Measurements from ENCODE around the gene CRHR1.
A peak's percentile ranks its signal among the peaks of the same experiment; 100 is the strongest.
"Not testable (repeated sequence)": the region's sequence is repeated elsewhere in the genome, so short reads cannot be mapped to it uniquely, and the experiment has no call there.

The CRHR1 gene

DNA sequence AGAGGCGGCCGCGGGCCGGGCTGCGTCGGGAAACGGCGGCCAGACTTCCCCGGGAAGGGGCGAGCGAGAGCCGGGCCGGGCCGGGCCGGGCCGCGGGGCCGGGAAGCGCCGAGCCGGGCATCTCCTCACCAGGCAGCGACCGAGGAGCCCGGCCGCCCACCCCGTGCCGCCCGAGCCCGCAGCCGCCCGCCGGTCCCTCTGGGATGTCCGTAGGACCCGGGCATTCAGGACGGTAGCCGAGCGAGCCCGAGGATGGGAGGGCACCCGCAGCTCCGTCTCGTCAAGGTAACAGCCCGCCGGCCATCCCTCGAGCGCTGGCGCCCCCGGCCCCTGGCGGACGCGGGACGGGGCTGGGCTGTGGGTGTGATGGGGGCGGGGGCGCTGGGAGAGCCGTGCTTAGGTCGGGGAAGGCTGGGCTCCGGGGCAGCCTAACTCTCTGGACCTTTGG lies at the start of gene CRHR1:
CRHR1 (plus strand) TSS at position 28 of the 448 bp plus-strand sequence; CDS start at position 253, 225 bp downstream.
- DNase-seq (ENCODE audit: low read depth) = no peak

DNA sequence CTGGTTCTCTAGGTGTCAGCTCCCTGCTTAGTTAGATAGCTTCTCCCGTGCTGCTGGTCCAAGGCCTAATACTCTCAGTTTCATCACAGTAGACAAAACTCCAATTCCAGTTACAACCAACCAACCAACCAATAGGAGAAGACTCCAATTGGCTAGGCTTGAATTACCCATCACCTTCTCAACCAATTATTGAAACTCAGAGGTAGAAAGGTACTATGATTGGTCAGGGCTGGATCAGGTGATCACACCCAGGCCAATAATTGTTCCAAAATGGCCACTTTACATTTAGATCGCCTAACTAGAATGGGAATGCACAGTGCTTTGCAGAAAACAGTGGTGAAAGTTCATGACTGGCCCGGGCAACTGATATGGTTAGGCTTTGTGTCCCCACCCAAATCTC lies 49.5 kb upstream of the CRHR1 start:
- no peak for DNase-seq (ENCODE audit: low read depth)

DNA sequence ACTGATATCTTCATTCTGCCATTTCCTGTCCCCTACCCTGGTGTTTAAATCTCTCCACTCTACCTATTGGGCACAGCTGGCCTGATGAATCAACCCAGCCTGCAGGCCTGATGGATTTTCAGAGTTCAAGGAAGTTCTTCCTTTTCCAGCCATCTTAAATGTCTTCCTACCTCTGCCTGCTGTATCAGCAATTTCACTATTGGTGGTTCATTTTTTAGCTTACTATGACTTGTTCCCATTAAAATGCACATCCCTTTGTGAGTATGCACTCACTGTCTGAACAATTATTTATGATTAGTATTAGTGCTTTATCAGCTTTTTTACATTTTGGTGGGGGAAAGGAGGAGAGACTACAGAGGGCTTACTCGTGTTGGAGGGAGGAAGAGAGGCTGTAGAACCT lies 48.6 kb upstream of the CRHR1 start:
- DNase-seq (ENCODE audit: low read depth) = no peak

DNA sequence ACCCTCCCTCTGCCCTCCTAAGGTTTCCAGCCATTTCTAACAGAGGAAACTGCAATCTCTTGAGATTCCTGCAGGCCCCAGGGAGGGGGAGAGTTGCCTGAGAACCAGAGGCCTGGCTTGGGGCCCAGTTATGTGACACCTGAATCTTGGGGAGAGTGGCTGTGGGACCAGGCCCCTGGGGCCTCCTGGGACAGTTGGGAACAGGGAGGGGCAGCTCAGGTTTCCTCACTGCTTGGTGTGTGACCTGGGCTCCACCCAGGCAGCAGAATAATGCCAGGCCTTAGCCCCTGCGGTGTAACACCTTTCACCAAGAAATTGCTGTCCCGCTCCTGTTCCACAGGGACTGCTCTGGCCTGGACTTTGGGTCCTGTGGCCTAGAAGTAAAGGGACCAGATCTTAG lies 44.3 kb upstream of the CRHR1 start:
- no peak for DNase-seq (ENCODE audit: low read depth)

DNA sequence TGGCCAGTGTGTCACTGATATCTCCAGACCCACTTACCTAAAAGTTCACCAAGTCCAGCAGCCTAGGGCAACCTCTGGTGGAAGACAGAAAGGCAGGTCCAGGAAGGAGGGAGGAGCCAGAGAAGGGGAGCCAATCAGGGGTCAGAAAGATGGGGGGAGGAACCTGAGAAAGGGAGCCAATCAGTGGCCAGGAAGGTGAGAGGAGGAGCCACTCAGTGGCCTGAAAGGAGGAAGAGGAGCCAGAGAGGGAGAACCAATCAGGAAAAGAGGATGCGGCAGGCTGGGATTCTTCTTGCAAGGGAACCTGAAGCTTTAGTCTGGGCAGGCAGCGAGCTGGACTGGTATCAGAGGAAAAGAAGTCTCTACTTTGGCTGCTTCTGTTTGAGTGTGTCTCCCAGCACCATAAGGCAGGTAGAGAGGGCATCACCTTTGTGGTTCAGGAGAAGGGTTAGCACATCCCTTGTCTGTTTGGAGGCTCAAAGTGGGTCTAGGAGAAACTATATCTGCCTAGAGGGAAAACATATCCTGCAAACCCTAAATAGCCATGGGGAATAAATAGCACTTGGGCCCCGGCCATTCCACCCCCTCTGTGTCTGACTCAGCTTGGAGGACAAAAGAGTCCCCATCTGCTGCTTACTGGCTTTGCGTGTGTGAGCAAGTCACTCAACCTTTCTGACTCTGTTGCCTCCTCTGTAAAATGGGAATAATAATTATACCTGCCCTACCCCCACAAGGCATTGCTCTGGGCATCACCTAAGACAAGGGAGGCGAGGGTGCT lies 43.4 kb upstream of the CRHR1 start:
- DNase-seq (ENCODE audit: low read depth) = peak; percentile 4

DNA sequence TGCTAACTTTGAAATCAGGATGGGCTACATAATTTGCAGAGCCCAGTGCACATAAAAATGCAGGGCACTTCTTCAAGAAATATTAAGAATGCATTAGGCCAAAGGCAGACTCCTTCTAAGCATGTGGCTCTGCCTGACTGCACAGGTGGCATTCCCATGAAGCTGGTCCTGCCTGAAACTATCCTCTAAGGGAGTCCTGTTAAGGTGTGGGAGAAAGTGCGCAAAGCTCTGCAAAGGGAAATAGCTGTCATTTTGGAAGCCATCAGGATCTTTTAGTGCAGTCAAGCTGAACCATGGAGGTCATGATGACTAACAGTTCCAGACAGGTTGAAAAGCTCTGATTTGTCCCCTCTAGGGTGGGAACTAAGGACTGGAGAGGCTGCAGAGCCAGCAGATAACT lies 41.9 kb upstream of the CRHR1 start:
- no peak for DNase-seq (ENCODE audit: low read depth)

DNA sequence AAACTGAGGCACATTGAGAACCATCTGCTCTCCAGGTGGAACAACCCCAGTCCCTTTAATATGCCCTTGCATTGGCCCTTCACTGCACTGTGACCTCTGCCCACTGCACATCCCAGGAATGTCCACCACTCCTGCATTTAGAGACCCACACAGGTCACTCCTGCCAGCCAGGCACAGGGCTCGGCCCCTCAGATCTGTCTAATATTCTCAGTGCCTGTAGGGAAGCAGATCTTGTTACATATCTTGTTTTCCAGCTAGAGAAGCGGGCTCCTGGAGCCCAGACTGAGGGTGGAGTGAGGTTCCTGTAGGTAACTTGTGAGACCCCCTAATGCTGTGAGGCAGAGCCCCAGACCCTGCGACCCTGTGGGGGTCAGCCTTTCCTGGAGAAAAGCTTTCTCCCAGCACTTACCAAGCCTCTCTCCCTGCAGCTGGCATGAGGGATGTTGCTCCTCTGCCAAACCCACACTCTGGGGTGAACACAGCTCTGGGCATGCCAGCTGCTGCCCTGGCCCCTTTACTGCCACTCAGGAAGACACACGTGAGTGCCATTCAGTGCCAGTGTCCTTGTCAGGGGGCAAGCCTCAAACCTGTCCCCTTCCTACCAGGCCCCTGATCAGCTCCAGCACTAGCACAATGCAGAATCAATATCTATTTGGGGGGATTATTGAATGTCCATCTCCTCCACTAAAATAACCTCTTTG lies 40.3 kb upstream of the CRHR1 start:
- DNase-seq (ENCODE audit: low read depth) = no peak

DNA sequence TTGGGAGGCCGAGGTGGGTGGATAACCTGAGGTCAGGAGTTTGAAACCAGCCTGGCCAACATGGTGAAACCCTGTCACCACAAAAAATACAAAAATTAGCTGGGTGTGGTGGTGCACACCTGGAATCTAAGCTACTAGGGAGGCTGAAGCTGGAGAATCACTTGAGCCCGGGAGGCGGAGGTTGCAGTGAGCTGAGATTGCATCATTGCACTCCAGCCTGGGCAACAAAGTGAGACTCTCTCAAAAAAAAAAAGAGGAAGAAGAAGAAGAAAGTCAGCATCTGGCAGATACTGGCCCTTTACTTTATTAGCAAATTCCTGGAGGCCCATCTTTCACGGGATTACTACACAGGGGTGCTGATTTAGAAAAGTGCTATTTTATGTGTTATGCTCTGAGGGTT lies 39.3 kb upstream of the CRHR1 start:
- not testable (repeated sequence) for DNase-seq (ENCODE audit: low read depth)

DNA sequence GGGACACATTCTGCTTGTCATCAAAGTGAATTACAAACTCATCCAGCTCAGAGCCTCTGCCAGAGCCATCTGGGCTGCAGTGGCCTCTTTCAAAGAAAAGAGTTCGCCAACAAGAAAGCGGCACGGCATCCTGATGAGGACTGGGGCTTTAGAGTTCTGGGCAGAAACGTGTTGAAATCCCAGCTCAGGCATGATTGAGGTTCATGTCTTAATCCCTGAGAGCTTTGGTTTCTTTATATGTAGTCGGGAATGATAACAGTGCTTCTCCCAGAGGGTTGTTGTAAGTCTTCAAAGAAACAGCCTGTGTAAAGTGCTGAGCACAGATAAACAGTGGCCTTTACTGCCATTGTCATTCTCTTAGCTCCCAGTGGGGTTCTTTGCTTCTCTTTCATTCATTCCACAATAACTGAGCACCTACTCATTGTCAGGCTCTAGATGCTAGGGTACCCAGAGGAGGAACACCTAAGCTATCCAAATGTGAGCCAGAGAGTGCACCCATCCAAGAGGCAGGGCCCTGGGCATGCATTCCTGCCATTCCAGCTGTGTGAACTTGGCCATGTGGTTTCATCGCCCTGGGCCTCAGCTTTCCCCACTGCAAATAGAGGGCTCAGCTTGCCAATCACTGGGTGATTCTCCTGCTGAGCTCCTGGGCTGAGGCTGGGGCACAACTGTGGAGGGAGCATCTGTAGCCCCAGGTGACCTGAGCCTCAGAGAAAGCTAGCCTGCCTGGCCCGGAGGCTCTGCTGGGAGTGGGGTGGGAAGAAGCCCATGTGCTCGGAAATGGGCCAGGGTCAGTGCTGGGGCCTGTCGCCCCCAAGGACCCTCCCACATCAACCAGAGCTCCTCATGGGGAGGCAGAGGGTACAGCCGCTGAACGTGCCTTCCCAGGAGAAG lies 38.3 kb upstream of the CRHR1 start:
- no peak for DNase-seq (ENCODE audit: low read depth)

DNA sequence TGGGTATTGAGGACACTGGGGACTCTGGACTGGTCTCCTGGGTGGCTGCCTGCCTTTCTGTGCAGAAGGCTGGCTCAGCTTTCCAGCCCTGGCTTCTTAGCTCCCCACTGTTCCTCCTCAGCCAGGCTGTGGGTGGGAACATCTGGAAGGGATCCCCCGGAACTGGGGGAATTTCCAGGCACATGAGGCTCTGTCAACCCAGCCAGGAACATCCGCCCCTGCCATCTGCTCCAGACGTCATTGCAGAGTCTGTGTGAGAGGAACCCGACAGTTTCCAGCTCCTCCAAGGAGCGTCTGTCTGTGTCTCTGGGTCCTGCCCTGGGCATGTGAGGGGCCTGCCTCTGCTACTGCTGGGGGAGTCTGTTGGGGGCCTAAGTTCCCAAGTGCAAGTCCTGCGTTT lies 36.2 kb upstream of the CRHR1 start:
- no peak for DNase-seq (ENCODE audit: low read depth)

DNA sequence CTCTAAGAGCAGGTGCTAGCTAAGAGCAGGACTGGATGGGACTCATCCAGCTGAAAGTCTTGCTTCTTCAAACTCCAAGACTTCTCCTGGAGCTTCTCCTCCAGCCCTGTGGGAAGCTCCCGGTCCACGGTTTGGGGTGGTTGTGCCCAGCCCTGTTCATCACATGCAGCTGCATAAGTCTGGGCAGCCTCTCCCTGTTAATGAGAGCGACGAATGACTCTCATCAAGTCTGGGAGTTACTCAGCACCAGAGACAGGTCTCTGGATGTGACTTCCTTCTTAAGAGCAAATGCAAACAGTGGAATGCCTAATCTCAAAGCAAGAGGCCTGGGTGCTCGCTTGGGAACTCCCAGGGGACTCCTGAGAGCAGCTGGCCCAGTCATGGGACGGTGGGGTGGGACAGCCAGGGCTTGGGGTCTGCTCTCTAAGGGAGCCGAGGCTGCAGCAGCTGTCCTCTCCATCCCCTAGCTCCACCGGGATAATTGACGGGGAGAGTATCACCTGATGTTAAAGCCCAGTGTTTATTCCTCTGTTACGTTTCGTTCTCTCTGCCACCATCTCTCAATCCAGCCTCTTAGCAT lies 35.3 kb upstream of the CRHR1 start:
- DNase-seq (ENCODE audit: low read depth) = no peak

DNA sequence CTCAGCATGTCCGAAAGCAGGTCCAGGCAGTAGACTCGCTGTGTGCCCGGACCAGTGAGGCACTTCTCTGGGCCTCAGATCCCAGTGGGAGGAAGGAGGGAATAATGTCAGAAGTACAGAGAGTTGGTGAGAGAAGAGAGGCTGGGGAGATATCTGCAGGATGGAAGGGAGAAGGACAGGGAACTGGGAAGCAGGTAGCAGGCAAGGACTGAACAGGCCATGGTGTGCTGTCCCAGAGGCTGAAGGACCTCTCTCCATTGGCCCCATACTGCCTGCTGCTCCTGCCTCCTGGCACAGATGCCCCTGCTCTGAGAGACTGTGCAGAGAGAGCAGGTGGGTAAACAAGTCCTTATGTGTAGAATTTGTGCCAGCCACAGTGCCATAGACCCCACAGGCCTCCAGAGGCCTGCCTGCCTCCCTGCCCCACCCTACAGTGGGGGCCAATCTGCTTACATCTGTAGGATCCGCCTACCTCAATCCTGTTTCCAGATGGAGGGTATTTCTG lies 34.2 kb upstream of the CRHR1 start:
- DNase-seq (ENCODE audit: low read depth) = no peak

DNA sequence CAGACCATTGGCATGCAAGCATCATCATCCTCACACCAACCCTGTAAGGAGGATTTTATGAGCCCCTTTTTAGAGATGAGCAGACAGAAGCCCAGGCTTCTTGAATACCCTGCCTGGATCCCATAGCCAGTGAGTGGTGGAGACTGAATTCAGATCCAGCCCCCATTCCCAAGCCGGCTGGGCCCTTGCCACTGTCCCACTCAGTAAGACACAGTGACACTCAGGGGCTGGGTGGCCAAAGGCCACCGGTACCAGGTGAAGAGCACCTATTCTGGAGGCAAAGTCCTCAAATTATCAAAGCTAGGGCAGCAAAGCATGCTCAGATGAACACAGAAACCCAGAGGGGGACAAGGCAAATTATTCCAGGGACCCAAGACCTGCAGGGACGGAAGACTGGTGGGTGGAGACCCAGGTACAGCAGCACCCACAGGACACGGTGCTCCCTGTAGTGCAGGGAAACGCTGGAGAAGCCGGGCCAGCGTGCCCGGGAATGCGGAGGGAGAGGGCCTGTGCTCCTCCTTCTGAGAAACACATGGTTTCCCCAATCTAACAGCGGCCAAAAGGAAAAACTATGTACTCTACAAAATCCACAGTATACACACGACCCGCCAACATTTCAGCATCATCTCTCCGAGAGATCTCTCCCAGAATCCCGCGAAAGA lies 33.2 kb upstream of the CRHR1 start:
- DNase-seq (ENCODE audit: low read depth) = no peak

DNA sequence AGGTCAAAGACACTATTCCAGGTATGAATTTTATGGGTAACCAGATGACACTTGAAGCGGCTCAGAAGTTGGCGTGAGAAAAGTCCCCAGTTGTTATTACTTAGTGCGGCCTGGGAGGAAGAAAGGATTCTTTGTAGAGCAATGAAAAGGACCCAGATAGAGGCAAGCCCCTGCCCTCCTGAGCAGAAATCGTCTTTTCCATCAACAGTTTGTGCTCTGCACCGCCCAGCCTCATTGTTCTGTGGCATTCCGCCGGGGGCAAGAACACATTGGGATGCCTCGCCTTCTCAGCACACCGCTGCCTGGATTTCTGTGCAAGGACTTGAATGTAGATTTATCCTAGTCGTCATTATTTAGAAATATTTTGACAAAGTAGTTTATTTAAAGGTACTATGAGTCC lies 32.7 kb upstream of the CRHR1 start:
- DNase-seq (ENCODE audit: low read depth) = no peak

DNA sequence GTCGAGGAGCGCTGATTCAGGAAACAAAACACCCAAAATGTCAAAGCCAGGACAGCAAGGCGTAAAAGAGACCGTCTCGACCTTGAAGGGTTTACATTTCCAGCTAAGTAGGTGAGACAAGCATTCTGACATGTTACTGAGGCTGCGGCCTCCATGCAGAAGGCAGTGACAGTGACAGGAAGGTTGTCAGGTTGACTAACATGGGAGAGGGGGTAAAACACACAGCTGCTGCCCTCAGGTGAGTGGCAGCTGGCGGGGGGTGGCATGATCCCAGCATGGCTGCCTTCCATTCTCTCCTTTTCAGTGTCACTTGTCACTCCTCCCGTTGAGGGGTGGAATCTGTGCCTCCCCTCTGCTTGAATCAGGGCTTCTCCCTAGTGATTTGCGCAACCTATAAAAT lies 31.9 kb upstream of the CRHR1 start:
- DNase-seq (ENCODE audit: low read depth) = no peak

DNA sequence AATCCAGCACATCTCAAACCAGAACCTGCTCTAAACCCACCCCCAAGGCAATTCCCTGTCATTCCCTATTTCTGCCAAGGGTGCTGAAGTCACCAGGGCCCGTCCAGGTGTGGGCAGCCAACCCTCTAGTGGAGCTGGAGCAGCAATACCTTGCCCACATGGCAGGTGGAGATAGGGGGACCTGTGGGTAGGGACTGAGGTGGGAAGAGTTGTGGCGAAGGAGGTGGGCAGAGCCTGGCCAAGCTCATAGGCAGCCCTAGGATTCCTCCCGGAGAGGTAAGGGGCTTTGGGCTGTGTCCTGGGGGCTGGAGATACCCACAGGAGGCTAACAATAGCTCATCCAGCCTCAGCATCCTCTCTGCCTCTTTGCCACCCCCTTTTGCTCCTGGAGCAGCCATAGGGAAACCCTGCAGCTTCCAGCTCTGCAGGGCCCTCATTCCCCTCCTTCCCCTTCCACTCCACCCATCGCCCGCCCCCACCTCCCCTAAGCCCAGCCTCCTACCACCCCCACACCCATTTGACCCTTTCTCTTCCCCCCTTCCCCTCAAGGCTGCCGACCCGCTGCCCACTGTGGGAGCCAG lies 30.4 kb upstream of the CRHR1 start:
- DNase-seq (ENCODE audit: low read depth) = no peak

DNA sequence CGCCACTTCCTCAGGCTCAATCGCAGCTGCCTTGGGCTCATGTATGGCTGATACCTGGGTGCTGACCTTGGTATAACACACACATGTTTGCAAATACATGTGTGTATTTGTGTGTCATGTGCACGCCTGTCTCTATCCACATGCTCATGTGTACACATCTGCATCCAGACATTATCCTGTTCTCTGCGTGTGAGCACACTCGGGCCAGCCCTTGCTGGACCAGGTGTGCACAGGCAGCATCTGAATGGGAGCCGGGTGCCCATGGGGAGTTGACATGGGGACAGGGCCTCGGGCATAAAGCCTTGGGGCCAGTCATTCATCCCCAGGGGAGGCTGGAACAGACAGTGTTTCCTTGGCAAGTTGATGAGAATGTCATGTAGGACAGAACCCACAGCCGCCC lies 29.1 kb upstream of the CRHR1 start:
- DNase-seq (ENCODE audit: low read depth) = no peak

DNA sequence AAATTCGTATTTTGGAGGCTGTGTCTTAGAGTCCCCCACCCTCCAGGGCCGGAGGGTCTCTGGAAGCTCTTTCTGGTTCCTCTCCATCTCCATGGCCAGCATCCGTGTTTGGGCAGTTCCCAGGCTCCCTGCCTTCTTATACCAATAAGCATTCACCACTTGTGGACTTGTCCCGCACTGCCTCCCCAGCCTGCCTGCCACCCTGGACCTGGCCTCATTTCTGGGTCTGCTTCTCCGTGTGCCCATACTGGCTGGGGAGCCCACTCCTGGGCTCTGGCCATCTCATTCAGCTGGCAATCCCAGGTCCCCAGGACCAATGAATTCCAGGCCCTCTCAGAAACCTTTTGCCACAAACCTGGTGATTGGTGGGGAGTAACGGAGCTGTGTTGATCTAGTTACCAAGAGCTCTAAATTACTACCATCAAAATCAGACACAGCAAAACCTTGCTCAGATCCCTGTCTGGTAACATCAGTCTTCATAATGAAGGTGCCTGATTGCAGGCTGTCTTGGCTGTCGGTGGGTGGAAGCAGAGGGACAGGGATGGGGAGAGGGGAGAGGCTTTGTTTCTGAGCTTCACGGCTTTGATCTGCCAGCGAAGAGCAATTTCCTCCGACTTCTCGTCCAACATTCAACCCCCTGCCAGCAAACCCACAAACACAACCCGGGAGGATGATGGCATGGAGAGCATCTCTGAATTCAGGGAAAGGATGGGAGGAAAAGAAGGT lies 27.7 kb upstream of the CRHR1 start:
- DNase-seq (ENCODE audit: low read depth) = no peak

DNA sequence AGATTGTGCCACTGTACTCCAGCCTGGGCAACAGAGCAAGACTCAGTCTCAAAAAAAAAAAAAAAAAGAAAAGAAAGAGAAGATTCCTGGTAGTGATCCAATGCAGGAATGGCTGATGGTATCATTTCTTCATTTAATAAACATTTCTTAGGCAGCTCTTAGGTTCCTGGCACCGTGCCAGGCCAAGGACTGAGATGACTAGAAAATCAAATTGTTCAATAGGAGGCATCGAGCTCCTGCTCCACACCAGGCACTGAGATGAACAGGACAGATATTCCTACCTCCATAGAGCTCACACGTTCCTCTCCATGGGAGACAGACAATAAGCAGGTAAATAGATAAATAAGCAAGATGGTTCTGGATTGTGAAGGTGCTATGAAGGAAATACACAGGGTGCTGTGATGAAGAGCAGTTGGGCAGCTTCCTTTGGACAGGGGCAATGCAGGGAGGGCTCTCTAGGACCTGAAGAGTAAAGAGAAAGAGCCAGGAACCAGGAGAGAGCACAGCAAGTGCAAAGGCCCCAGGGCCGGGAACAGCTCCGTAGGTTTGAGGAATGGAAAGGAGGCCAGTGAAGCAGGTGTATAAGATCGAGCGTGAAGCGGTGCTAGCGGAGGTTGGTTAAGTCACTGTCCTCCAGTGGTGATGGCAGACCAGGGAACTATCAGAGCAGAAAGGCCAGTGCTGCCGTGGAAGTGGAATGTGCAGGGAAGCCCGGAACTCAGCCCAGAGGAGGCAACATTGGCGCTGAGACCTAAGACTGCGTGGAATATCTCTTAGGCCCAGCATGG lies 26.5 kb upstream of the CRHR1 start:
- no peak for DNase-seq (ENCODE audit: low read depth)

DNA sequence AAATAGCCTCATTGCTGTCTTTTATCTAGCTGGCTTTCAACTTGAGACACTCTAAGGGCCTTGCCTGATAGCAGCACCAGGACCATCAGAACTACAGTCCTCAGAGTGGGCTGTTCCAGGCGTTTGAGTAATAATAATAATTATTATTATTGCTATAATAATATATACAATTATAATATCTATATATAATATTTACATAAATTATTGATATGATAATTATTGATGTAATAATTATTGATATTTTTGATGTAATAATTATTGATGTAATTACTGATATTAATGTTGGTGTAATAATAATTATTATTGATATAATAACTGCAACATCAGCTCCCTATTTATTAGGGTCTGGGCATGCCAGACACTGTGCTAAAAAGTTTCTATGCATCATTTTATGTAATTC lies 25.6 kb upstream of the CRHR1 start:
- DNase-seq (ENCODE audit: low read depth) = no peak
